ENCODE measurements around the gene LENG1. TPM values are rescaled to one million over a fixed set of nuclear protein-coding genes. Genes with fewer than 3 reads are reported as not detected.

Gene LENG1
- total and polyA plus RNA-seq, 9 of the 15 experiments (the other 6 are each of a cell fraction or from before 2014, with no cell fraction given): 0.30 to 10.5 (median 4.7) TPM

GRCh38 chr19:54189735-54190502 lies 30.4 kb upstream of the LENG1 start (continued):
- TF ChIP-seq, protein P1, sequence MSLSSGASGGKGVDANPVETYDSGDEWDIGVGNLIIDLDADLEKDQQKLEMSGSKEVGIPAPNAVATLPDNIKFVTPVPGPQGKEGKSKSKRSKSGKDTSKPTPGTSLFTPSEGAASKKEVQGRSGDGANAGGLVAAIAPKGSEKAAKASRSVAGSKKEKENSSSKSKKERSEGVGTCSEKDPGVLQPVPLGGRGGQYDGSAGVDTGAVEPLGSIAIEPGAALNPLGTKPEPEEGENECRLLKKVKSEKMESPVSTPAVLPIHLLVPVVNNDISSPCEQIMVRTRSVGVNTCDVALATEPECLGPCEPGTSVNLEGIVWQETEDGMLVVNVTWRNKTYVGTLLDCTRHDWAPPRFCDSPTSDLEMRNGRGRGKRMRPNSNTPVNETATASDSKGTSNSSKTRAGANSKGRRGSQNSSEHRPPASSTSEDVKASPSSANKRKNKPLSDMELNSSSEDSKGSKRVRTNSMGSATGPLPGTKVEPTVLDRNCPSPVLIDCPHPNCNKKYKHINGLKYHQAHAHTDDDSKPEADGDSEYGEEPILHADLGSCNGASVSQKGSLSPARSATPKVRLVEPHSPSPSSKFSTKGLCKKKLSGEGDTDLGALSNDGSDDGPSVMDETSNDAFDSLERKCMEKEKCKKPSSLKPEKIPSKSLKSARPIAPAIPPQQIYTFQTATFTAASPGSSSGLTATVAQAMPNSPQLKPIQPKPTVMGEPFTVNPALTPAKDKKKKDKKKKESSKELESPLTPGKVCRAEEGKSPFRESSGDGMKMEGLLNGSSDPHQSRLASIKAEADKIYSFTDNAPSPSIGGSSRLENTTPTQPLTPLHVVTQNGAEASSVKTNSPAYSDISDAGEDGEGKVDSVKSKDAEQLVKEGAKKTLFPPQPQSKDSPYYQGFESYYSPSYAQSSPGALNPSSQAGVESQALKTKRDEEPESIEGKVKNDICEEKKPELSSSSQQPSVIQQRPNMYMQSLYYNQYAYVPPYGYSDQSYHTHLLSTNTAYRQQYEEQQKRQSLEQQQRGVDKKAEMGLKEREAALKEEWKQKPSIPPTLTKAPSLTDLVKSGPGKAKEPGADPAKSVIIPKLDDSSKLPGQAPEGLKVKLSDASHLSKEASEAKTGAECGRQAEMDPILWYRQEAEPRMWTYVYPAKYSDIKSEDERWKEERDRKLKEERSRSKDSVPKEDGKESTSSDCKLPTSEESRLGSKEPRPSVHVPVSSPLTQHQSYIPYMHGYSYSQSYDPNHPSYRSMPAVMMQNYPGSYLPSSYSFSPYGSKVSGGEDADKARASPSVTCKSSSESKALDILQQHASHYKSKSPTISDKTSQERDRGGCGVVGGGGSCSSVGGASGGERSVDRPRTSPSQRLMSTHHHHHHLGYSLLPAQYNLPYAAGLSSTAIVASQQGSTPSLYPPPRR (CRISPR knock-in tag; IDR thresholded peaks at IDR 0.05; ENCODE audit: borderline replicate concordance): no peak
- TF ChIP-seq BCL6 (CRISPR knock-in tag; IDR thresholded peaks at IDR 0.05) (no peak), STAT5A (IDR thresholded peaks at IDR 0.05; ENCODE audit: borderline replicate concordance, low read length) (no peak), ELF2 (CRISPR knock-in tag; IDR thresholded peaks at IDR 0.05) (no peak), CTCFL (IDR thresholded peaks at IDR 0.05; ENCODE audit: borderline replicate concordance, insufficient read depth, low read depth, low read length, poor library complexity, severe bottlenecking) (no peak), BRCA1 (IDR thresholded peaks at IDR 0.05) (no peak), BRCA1 (CRISPR knock-in tag; IDR thresholded peaks at IDR 0.05) (no peak), ZNF57 (CRISPR knock-in tag; IDR thresholded peaks at IDR 0.05) (no peak), XRCC3 (IDR thresholded peaks at IDR 0.05) (no peak), CHD1 (IDR thresholded peaks at IDR 0.05; ENCODE audit: low read length) (peak; percentile 97), MIER1 (IDR thresholded peaks at IDR 0.05; ENCODE audit: low read depth) (no peak), RNF2 (IDR thresholded peaks at IDR 0.05) (no peak), PRPF4 (IDR thresholded peaks at IDR 0.05; ENCODE audit: insufficient read depth, low read depth, low read length, poor library complexity, severe bottlenecking) (no peak), KDM2B (CRISPR knock-in tag; IDR thresholded peaks at IDR 0.05) (no peak), KDM1A (IDR thresholded peaks at IDR 0.05) (no peak), HNRNPLL (IDR thresholded peaks at IDR 0.05; ENCODE audit: low read depth, low read length, poor library complexity, severe bottlenecking) (peak; percentile 83), CGGBP1 (CRISPR knock-in tag; IDR thresholded peaks at IDR 0.05) (no peak), RBM39 (optimal IDR thresholded peaks at IDR 0.05; ENCODE audit: low read depth, low read length) (no peak), CHD2 (IDR thresholded peaks at IDR 0.05; ENCODE audit: low read depth, low read length) (no peak)
- TF ChIP-seq, protein P2, sequence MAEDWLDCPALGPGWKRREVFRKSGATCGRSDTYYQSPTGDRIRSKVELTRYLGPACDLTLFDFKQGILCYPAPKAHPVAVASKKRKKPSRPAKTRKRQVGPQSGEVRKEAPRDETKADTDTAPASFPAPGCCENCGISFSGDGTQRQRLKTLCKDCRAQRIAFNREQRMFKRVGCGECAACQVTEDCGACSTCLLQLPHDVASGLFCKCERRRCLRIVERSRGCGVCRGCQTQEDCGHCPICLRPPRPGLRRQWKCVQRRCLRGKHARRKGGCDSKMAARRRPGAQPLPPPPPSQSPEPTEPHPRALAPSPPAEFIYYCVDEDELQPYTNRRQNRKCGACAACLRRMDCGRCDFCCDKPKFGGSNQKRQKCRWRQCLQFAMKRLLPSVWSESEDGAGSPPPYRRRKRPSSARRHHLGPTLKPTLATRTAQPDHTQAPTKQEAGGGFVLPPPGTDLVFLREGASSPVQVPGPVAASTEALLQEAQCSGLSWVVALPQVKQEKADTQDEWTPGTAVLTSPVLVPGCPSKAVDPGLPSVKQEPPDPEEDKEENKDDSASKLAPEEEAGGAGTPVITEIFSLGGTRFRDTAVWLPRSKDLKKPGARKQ (CRISPR knock-in tag; IDR thresholded peaks at IDR 0.05): no peak

Measured in K562 (cell line).